ENCODE data around the gene SETD3.
A peak's percentile ranks its signal among the peaks of the same experiment; 100 is the strongest.

SETD3 gene

DNA sequence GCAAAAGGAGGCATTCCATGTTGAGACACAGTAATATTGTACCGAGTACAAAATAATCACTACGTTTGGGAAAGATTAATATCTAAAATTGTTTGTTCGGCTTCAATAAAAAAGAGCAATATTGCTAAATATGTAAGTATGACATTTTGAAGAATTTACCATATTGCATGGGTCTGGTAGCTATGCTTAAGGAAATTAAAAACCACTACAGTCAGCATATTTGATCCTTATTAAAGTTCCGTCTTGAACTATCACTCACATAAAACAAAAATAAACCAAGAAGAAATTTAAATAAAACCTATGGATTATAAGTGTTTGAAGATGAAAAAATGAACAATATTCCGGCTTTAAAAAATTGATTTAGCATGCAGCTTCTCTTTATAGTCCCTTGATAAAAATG lies 63.8 kb downstream of the SETD3 start:
- TF ChIP-seq, protein P1, sequence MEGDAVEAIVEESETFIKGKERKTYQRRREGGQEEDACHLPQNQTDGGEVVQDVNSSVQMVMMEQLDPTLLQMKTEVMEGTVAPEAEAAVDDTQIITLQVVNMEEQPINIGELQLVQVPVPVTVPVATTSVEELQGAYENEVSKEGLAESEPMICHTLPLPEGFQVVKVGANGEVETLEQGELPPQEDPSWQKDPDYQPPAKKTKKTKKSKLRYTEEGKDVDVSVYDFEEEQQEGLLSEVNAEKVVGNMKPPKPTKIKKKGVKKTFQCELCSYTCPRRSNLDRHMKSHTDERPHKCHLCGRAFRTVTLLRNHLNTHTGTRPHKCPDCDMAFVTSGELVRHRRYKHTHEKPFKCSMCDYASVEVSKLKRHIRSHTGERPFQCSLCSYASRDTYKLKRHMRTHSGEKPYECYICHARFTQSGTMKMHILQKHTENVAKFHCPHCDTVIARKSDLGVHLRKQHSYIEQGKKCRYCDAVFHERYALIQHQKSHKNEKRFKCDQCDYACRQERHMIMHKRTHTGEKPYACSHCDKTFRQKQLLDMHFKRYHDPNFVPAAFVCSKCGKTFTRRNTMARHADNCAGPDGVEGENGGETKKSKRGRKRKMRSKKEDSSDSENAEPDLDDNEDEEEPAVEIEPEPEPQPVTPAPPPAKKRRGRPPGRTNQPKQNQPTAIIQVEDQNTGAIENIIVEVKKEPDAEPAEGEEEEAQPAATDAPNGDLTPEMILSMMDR (conservative IDR thresholded peaks at IDR 0.05; ENCODE audit: low read depth, low read length): no peak
- DNase-seq (ENCODE audit: low read depth): no peak
- H3K4me3 ChIP-seq (ENCODE audit: low read depth, low read length): no peak overlapping the region

DNA sequence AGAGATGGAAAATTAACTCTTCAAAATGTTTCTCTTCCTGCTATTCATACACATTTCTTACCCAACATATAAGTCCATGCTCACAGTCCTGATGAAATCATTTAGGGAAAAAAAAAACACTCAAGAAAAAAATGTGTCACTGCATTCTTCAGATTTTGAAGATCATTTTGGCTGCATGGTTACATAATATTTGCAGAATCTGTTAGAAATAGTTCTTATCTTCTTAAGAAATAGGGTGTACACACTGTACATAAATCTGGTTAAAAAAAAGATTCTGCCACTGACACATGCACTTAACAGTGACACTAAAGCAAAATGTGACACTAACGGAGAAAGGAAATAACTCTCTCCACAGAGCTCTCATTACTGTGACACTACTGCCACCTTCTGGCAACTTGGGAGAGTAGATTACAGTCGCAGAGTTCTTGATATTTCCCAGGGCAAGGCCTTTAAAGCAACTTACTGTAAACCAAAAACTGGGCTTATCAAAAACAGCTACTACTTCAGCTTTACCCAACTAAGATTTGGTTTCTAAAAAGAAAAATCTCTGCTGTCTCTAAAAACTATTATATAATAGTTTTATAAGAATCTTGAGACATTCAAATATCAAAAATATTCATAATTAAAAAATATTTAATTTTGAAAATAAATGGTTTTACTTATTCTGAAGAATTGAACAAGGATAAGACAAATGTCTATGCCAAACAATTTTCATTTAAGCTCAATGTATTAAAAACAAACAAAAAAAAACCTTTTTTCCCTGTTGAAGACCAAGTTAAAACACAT lies 65.0 kb downstream of the SETD3 start:
- TF ChIP-seq, protein P1 (conservative IDR thresholded peaks at IDR 0.05; ENCODE audit: low read depth, low read length): peak; percentile 82
- H3K4me3 ChIP-seq (ENCODE audit: low read depth, low read length): no peak overlapping the region
- peak; percentile 90 for DNase-seq (ENCODE audit: low read depth)

DNA sequence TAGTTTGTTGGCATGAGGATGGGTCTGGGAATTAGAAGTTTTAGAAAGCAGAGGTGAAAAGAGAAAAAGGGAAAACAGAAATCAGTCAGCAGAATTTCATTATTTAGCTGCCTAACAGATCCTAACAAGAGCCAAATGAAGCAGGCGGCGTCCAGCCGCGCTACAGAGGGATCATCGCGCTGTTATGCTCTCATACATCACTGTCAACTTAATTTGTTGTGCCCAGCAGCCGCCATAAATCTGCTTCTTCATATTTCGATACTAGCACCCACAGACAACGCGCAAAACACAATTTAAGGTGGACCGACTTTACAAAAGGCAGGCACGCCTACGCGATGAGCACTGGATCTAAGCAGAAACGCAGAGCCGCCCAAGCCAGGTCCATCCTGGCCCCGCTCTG lies 66.7 kb downstream of the SETD3 start:
- TF ChIP-seq, protein P1 (conservative IDR thresholded peaks at IDR 0.05; ENCODE audit: low read depth, low read length): no peak
- DNase-seq (ENCODE audit: low read depth): no peak
- H3K4me3 ChIP-seq (ENCODE audit: low read depth, low read length): no peak overlapping the region

DNA sequence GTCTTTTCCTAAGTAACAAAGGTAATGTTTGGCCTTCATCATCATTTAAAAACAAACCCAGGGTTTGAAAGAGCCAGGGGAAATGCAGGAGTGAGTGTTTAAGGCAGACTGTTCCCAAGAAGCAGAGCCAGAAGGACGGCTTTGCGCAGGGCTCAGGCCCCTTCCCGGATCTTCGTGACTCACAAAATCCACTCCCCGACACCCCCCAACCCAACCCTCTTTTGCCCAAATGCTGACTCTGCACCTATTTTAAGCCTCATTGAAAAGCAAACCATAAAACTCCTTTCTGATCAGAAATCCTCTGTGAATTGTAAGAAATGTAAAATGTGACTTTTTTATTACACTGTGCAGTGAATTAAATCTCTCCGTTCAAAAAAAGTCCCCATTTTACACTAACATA lies 67.5 kb downstream of the SETD3 start:
- no peak overlapping the region for H3K4me3 ChIP-seq (ENCODE audit: low read depth, low read length)
- TF ChIP-seq, protein P1 (conservative IDR thresholded peaks at IDR 0.05; ENCODE audit: low read depth, low read length): no peak
- no peak for DNase-seq (ENCODE audit: low read depth)

DNA sequence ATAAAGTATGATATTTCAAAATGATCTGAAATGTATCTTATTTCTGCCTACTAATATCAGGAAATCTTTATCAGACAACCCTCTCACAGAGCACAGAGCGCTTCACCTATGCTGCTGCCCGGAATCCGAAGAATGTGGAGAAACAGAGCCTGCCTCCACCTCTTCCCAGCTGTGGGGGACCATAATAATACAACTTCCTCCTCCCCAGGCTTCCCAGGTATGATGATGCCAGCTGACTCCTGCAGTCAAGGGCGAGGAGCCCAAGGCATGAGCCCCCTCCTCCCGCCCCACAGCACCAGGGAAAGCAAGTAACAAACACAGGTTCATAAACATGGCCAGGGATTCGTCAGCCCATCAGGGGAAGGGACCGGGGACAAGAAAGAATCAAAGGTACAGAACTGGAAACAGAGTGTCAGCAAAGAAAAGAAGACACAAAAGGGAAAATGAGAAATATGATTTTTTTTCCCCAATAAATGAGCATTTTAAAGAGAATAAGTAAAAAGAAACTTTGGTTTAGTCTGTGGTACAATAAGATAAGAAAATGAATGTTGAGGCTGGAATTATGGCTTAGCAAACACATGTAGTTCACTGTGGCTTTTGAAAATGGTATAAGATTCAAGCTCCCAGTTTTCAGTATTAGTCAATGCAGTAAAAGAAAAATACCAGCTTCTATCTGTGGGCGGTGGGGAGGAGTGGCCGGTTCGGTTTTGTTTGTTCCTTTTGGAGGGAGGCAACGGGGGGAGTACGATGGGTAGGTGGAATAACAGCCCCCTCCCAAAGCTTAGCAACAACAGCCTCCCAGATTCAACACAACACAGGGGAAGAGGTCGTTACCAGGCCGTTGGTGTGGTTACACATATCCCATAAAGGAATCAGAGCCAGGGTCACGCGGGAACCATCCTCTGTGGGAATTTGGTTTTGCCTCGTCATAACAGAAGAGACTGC lies 68.3 kb downstream of the SETD3 start:
- TF ChIP-seq, protein P1 (conservative IDR thresholded peaks at IDR 0.05; ENCODE audit: low read depth, low read length): no peak
- peak; percentile 58 for DNase-seq (ENCODE audit: low read depth)
- no peak overlapping the region for H3K4me3 ChIP-seq (ENCODE audit: low read depth, low read length)

DNA sequence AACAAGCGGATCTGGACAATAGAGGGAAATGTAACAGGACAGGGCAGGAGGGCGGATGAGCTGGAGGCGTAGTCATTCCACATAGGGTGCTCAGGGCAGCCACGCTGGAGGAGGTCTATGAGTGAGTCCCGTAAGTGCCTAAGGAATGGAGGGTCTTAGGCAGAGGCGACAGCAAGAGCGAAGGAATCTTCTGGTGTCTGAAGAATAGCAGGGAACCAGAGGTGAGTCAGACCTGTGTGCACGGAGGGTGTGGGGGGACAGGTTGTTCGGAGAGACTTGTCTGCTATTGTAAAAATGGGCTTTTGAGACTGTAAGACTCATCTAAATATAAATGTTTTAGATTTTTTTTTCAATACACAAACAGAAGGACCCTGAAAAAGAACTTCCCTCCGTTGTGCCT lies 70.6 kb downstream of the SETD3 start:
- TF ChIP-seq, protein P1 (conservative IDR thresholded peaks at IDR 0.05; ENCODE audit: low read depth, low read length): no peak
- no peak overlapping the region for H3K4me3 ChIP-seq (ENCODE audit: low read depth, low read length)
- DNase-seq (ENCODE audit: low read depth): no peak

Data from choroid plexus epithelial cell (primary cell).